Ishikawa (cell line): ENCODE measurements around the gene PBX3.

Experiments
- RAD21 ChIP-seq: IDR thresholded peaks from 2 replicates; pipeline ENCODE4 v1.6.1; 2012; ENCODE audit warnings: low read depth
- TAF1 ChIP-seq: IDR thresholded peaks from 2 replicates; pipeline ENCODE4 v1.6.1; 2012; ENCODE audit warnings: low read depth, mild to moderate bottlenecking
- TF ChIP-seq, protein P1 (sequence below): IDR thresholded peaks from 2 replicates; pipeline ENCODE4 v1.6.1; 2012

DNA sequence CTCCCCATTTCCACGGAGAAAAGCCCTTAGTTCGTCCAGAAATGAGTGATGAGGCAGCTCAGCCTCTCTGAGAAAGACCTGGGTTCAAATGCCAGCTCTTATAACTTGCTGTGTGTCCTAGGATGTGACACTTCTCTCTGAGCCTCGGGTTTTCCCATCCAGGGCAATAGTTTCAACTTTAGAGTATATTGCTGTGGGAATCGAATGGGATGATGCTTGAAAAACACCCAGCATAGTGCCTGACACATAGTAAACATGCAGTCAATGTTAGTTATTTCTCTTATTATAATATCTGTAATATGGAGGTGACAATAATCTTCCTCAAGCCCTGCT lies 39.7 kb upstream of the PBX3 start:
- no peak for TF ChIP-seq RAD21
- TF ChIP-seq TAF1, result no peak
- TF ChIP-seq, protein P1, sequence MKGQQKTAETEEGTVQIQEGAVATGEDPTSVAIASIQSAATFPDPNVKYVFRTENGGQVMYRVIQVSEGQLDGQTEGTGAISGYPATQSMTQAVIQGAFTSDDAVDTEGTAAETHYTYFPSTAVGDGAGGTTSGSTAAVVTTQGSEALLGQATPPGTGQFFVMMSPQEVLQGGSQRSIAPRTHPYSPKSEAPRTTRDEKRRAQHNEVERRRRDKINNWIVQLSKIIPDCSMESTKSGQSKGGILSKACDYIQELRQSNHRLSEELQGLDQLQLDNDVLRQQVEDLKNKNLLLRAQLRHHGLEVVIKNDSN, result no peak
